HG02798 (cell line): ENCODE data around the gene MTFR1L.

Source experiments
- ATAC-seq: cut with Tn5 transposase; IDR thresholded peaks from one replicate; pipeline ENCODE4 v1.9.1; 2021; ENCODE audit warnings: mild to moderate bottlenecking; ENCODE audit not compliant: unreplicated experiment, poor library complexity

MTFR1L gene

DNA sequence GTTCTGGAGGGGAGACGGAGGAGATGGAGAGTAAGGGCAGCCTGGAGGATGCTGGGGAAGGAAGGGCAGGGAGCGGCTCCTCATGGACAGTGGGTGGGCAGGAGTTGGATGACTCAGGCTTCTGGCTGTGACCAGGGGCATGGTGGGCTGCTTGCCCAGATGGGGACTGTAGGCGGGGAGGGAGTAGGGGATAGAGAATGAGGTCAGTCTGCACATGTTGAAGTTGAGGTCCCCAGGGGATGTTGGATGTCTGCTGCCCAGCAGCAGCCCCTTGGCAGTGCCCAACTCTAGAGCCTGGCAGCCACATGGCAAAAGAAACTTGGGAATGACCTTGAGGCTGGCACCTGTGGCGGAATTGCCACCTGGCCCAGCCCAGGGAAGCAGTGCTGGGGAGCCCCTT lies 13.3 kb upstream of the MTFR1L start:
- no peak for ATAC-seq

- ATAC-seq: no peak
Measured at GRCh38 chr1:25807480-25808390, 12.0 kb upstream of the MTFR1L start.

GRCh38 chr1:25808481-25809244 lies 11.1 kb upstream of the MTFR1L start:
- ATAC-seq: no peak

DNA sequence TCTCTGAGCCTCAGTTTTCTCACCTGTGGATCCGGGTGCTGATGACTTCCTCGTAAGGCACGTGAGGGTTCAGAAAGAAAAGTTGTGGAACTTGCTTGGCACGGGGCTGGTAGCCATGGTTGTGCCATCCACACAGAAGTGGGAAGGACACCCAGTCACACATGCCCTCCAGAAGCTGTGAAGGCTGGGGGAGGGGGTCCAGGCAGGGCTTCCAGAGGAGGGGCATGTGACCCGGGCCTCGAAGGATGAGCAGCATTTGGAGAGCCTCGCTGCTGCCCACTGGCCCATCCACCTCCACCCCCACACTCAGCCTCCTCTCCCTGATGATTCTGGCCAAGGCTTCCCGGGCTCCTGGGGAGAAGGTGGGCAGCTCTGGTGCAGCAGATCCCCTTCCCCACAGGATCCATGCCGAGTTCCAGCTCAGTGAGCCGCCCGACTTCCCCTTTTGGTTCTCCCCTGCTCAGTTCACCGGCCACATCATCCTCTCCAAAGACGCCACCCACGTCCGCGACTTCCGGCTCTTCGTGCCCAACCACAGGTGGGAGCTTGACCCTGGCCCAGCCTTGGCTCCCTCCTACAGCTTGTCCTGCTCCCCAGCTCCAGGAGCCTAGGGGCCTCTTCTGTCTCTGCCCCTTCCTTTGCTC lies 10.3 kb upstream of the MTFR1L start:
- no peak for ATAC-seq

DNA sequence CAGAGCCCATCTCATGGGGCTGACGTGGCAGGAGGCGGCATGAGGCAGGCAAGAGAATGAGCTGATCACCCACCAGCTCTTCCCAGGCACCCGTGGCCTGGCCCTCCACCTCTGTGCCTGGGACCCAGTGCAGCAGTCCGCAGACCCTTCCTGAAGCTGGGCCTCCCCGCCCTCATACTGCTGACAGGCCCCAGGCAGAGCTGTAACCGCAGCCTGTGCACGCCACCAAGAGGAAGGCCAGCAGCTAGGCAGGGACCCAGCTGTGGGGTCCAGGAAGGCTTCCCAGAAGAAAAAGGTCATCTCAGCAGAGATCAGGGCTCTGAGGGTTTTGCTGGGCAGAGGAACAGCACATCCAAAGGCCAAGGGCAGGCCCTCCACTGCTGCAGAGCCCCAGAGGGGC lies 9.8 kb upstream of the MTFR1L start:
- no peak for ATAC-seq

GRCh38 chr1:25810341-25811299 lies 9.1 kb upstream of the MTFR1L start:
- no peak for ATAC-seq

GRCh38 chr1:25811384-25812082 lies 8.2 kb upstream of the MTFR1L start:
- ATAC-seq: no peak

DNA sequence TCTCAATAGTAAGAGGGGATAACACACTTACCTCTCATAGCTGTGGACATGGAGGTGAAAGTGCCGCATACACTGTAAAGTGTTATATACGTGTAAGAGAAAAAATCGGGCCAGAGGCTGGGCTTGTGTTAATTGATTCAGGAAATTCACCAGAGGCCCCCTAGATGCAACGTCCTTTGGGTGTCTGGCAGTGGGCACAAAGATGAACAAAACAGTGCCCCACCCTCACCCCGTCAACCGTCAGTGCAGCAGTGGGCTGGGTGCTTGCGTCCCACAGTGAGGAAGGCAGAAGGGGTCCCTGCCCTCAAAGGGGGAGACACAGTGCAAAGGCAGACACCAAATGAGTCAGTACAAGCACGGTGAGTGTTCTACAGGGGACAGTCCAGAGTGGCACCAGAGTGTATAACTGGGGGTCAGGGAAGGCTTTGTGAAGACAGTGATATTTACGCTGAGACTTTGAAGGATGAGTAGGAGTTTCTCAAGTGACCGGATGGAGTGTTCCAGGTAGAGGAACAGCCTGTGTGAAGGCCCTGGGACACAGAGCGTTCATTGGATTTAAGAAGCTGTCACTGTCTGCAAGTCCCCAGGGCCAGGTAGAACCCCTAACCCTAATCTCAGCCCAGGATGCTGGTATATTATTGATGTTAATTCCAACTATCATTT lies 6.6 kb upstream of the MTFR1L start:
- no peak for ATAC-seq

DNA sequence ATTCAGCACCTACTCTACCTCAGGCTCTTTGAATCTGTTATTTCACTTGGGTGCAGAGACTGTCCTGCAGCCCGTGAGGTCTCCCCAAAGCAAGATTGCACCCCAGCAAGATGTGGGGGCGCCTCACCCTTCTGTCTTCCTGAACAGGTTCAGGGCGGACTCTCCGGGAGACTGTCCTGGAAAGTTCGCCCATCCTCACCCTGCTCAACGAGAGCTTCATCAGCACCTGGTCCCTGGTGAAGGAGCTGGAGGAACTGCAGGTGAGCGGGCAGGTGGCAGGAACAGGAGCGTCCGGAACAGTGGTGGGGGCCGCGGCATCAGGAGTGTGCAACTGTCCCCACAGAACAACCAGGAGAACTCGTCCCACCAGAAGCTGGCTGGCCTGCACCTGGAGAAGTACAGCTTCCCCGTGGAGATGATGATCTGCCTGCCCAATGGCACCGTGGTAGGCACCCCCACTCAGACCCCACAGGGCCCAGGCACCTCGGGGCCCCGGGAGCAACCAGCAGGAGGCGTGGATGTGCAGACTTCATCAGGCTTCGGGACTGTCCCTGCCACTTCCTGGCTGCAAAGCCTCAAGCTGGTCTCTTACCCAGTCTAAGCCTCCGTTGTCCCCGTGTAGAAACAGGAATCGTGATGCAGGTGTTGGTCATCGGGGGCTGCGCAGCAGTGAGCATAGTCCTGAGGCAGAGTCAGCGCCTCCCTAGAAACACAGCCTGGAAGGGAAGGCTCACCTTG lies 5.9 kb upstream of the MTFR1L start:
- no peak for ATAC-seq

DNA sequence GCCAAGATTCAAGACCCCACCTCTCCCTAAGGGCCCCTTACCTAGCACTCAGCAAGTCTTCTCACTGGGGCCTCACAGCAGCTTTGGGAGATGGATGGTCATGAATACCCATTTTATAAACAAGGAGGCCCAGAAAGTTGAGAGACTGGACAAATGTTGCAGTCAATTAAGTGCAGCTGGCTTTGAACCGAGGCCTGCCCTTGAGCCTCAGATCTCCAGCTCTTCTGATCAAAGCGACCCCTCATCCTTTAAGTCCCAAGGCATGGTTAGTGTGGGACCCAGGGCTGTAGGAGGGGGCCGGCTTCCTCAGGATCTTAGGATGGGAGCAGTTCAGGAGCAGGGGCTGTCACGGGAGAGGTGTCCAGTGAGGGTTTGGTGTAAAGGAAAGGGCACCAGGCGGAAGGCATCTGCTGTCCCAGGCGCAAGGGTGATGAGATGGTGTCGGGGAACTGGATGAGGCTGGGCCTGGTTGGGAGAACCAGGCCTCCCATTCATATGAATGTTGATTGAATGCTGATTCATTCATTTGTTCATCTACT lies 5.1 kb upstream of the MTFR1L start:
- ATAC-seq: no peak

- no peak for ATAC-seq
Measured at GRCh38 chr1:25815208-25816111, 4.3 kb upstream of the MTFR1L start.

DNA sequence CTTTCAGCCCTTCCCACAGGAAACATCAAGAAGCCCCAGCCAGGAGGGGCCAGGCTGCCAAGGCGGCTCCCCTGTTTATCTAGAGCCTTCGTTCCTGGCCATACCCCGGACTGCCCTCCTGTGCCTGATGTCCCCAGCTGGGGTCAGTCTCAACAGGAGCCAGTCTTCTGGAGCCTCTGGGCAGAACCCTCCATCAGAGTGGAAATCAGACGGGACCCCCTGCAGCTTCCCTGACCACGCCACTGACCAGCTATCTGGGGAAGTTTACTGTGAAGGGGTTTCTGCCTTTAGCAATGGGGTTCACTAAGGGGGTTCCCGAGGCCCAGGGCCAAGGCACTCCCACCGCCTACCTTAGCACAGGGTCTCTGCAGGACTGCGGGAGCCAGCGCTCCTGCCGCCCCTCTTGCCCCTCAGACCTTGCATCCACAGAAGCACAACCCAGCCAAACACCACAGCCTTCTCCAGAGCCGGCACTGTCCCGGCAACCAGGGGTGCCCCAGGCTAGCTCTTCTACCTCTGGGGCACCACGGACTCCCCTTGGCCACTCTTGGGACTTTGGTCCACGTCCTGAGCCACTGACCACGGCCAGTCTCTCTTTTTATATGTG lies 3.5 kb upstream of the MTFR1L start:
- ATAC-seq: no peak

- no peak for ATAC-seq
Measured at GRCh38 chr1:25817840-25818501, 1.8 kb upstream of the MTFR1L start.

- no peak for ATAC-seq
Measured at GRCh38 chr1:25818569-25818968, 1.2 kb upstream of the MTFR1L start.

GRCh38 chr1:25820247-25821111 lies 725 bp downstream of the MTFR1L start:
- ATAC-seq: peak; percentile 39
